ENCODE results near the gene ZNF519.

ZNF519 gene

GRCh38 chr18:14098428-14098827 lies 33.8 kb downstream of the ZNF519 start:
- DNase-seq = no peak

DNA sequence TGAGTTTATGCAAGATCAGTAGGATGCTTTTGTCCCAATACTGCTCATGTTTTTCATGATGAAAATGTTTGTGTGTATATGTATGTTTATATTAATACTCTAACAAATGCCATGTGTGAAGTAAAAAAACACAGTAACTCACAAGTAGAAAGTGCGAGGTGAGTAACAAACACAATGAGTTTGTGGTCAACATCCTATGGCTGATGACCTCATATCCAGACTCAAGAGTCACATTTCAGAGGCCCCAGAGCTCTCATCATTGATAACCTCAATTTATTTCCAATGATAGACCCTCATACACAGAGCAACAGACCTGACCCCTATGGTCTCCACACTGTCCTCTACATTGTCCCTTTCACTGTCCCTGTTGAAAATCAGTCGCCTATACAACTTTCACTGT lies 34.5 kb downstream of the ZNF519 start:
- no peak for DNase-seq

GRCh38 chr18:14093307-14093915 lies 38.8 kb downstream of the ZNF519 start:
- DNase-seq = no peak

DNA sequence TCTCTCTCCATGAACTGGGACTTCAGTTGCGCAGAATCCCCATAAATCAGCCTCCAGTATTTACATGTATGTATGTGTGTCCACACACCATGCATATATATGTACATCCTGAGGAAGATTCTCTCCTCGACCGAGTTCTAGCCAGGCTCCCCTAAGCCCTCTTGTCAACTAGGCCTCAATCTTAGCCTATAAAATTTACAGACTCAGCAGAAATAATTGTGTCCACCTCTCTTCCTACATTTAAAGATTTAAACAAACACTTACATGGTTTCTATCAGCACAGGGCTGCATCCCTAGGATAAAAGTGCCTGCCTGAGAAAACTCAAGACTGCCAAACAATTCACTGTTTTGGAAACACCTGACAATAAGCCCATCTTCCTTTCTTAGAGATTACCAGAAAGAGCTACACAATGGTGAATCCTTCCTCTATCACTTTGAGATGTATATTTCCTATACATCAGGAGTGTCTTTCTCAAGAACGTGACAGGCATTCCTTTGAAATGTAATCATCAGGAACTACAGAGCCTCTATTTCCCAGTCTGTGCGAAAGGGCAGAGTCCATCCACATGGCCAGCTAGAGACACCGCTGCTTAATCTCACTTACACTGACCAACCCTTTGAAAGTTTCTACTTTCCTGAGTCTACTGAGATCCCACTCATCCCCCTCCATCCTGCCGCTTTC lies 39.5 kb downstream of the ZNF519 start:
- no peak for DNase-seq

DNA sequence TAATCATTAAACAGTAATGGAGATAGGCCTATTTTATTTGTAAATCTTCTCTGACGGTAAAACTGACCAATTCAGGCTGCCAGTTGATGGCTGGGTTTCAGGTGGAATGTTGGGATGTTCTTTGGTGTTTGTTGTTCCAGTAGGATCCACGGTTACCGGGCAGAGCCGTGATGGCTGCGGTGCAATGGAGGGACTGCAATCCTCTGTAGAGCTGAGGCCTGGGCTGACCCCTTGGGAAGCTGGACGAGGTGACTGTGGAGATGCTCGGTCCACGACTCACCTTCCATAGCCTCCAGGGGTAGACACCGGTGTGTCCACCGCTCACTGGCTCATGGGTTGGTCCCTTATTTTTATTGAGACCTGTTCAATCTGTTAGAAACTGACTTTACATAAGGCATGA lies 42.5 kb downstream of the ZNF519 start:
- no peak for DNase-seq

DNA sequence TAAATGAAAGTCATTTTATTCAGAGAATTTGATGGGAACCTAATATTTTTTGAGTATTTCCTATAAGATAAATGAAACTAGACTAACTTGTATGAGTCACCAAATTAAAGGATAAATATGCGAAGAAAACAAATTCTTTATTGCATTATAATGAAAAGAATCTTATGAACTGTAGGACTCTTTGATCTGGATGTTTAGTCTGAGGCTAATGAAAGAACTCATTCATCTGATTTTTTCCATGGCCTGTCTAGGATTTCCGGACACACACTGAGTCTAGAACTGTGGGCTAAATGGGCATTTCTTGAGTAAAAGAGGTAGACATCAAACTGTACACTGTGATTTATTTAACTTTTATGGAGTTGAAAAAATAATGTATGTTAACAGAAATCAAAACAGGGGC lies 43.0 kb downstream of the ZNF519 start:
- DNase-seq = no peak

GRCh38 chr18:14086458-14087231 lies 45.6 kb downstream of the ZNF519 start:
- peak in 23 of 56 donors; percentile 6 to 44 (median 17) for DNase-seq

- no peak for DNase-seq
These were observed 46.3 kb downstream of the ZNF519 start for GRCh38 chr18:14085770-14086457.

- no peak for DNase-seq
These were observed 57.0 kb downstream of the ZNF519 start for GRCh38 chr18:14075196-14075595.

DNA sequence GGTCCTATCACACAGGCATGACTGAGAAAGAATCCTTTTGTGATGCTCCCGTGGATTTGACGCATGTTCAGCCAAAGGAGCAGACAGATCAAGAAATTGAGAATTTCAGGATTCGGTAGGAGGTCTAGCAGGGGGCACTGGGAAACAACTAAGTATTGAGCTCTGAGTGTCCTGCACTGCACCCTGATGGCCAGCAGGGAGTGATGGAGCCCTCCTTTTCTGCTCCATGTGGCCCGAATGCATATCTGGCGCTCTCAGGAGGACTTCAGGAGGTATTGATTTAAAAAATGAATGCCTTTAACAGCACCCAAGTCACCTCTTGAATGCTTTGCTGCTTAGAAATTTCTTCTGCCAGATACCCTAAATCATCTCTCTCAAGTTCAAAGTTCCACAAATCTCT lies 58.0 kb downstream of the ZNF519 start:
- no peak for DNase-seq

DNA sequence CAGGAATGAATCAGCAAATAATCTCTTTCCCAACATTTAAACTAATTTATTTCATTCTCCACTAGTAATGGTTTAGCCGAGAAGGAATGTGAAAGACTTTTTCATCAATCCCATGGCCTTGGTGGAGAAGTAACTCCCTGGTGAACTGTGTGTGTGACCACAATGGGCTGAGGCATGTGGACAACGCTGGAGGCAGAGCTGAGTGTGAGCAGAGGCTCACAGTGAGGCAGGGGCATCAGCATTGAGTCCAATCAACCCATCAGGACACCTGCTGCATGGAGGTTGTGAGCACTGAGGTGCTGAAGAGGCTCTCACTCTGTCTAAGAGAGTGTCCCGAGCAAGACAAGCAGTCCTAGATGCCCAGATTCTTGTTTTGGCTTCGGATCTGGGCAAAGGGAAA lies 78.6 kb downstream of the ZNF519 start:
- DNase-seq = no peak
